MM.1S (cell line): ENCODE measurements around the gene HABP2.

Source experiments
- DNase-seq: peaks from one replicate; pipeline ENCODE4 v3.0.0-alpha.2; 2015
- H2AFZ ChIP-seq: fragments of 300-600 bp; sonication (generic); 2 replicates; pipeline ENCODE4 v1.6.0; 2016; ENCODE audit warnings: antibody characterized with exemption, low read length
- H3F3A ChIP-seq: fragments of 300-600 bp; sonication (generic); 2 replicates; pipeline ENCODE4 v1.6.1; 2016; ENCODE audit warnings: mild to moderate bottlenecking, antibody characterized with exemption, low read length, moderate library complexity, mixed read lengths; ENCODE audit not compliant: insufficient read depth
- H3K27ac ChIP-seq: fragments of 300-600 bp; sonication (generic); 2 replicates; pipeline ENCODE4 v1.5.1; 2016; ENCODE audit warnings: mild to moderate bottlenecking, low read length
- H3K27me3 ChIP-seq: fragments of 300-600 bp; sonication (generic); replicated peaks from 2 replicates; pipeline ENCODE4 v1.6.0; 2016; ENCODE audit warnings: low read length; ENCODE audit not compliant: insufficient read depth
- H3K36me3 ChIP-seq: fragments of 300-600 bp; sonication (generic); replicated peaks from 2 replicates; pipeline ENCODE4 v1.6.1; 2016; ENCODE audit warnings: mild to moderate bottlenecking, low read length, mixed read lengths; ENCODE audit not compliant: insufficient read depth
- H3K4me1 ChIP-seq: fragments of 300-600 bp; sonication (generic); 2 replicates; pipeline ENCODE4 v1.6.1; 2016; ENCODE audit warnings: low read length, mixed read lengths
- H3K4me2 ChIP-seq: fragments of 300-600 bp; sonication (generic); 2 replicates; pipeline ENCODE4 v1.6.0; 2016; ENCODE audit warnings: low read depth, low read length
- H3K4me3 ChIP-seq: fragments of 300-600 bp; sonication (generic); 2 replicates; pipeline ENCODE4 v1.5.1; 2016; ENCODE audit warnings: low read length, mixed read lengths
- H3K79me2 ChIP-seq: fragments of 300-600 bp; sonication (generic); 2 replicates; pipeline ENCODE4 v1.6.1; 2016; ENCODE audit warnings: mixed run types, low read length, mixed read lengths
- H3K9ac ChIP-seq: fragments of 300-600 bp; sonication (generic); 2 replicates; pipeline ENCODE4 v1.6.1; 2016; ENCODE audit warnings: low read length, mixed read lengths
- H3K9me2 ChIP-seq: fragments of 300-600 bp; sonication (generic); replicated peaks from 2 replicates; pipeline ENCODE4 v1.6.1; 2016; ENCODE audit warnings: mild to moderate bottlenecking, low read length, mixed read lengths; ENCODE audit not compliant: insufficient read depth
- H3K9me3 ChIP-seq: fragments of 300-600 bp; sonication (generic); replicated peaks from 2 replicates; pipeline ENCODE4 v1.6.1; 2016; ENCODE audit warnings: mild to moderate bottlenecking, low read length, mixed read lengths; ENCODE audit not compliant: insufficient read depth
- H4K20me1 ChIP-seq: fragments of 300-600 bp; sonication (generic); 2 replicates; pipeline ENCODE4 v1.6.1; 2016; ENCODE audit warnings: mild to moderate bottlenecking, low read length, moderate library complexity, mixed read lengths; ENCODE audit not compliant: insufficient read depth
- EZH2 ChIP-seq: fragments of 300-600 bp; sonication (generic); optimal IDR thresholded peaks from 2 replicates; pipeline ENCODE3; 2017; ENCODE audit warnings: low read depth, mild to moderate bottlenecking, antibody characterized with exemption, low read length, mixed read lengths
- EZH2phosphoT487 ChIP-seq: fragments of 300-600 bp; sonication (generic); IDR thresholded peaks from 2 replicates; pipeline ENCODE4 v1.6.1; 2018; ENCODE audit warnings: antibody characterized with exemption, low read length
- TF ChIP-seq, protein P1 (sequence below): fragments of 300-600 bp; sonication (generic); IDR thresholded peaks from 2 replicates; pipeline ENCODE4 v1.5.1; 2016; ENCODE audit warnings: antibody characterized with exemption, low read length, mixed read lengths

HABP2 gene

DNA sequence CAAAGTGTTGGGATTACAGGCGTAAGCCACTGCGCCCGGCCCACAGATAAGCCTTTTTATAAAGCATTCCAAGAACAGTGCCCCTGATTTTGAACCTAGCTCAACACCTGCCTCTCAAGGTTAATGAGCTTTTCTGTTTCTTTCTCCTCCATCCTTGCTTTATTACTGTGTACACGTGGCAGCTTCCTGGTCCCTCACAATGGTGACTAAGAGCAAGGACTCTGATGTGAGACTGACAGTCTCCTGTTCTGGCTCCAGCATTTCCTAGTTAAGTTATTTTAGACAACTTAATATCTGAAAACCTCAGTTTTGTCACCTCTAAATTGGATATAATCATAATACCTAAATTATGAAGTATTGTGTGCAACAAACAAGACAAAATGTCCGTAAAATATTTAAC lies 9.9 kb downstream of the HABP2 start:
- H3K27ac ChIP-seq = no peak overlapping the region
- H4K20me1 ChIP-seq = no peaks in the 10 kb centered on the region
- peak overlapping the region; percentile 56; the same call in 1 of the 2 replicates for H2AFZ ChIP-seq
- no peaks in the 10 kb centered on the region for H3K9me2 ChIP-seq
- H3K36me3 ChIP-seq = no peaks in the 10 kb centered on the region
- no peak for DNase-seq
- no peaks in the 10 kb centered on the region for H3F3A ChIP-seq
- H3K4me3 ChIP-seq = no peak overlapping the region
- H3K27me3 ChIP-seq = no peaks in the 10 kb centered on the region
- no peaks in the 10 kb centered on the region for H3K9me3 ChIP-seq
- H3K4me2 ChIP-seq = no peak overlapping the region
- H3K79me2 ChIP-seq = no peaks in the 10 kb centered on the region
- no peak for TF ChIP-seq EZH2phosphoT487
- TF ChIP-seq EZH2 = no peak
- TF ChIP-seq, protein P1, sequence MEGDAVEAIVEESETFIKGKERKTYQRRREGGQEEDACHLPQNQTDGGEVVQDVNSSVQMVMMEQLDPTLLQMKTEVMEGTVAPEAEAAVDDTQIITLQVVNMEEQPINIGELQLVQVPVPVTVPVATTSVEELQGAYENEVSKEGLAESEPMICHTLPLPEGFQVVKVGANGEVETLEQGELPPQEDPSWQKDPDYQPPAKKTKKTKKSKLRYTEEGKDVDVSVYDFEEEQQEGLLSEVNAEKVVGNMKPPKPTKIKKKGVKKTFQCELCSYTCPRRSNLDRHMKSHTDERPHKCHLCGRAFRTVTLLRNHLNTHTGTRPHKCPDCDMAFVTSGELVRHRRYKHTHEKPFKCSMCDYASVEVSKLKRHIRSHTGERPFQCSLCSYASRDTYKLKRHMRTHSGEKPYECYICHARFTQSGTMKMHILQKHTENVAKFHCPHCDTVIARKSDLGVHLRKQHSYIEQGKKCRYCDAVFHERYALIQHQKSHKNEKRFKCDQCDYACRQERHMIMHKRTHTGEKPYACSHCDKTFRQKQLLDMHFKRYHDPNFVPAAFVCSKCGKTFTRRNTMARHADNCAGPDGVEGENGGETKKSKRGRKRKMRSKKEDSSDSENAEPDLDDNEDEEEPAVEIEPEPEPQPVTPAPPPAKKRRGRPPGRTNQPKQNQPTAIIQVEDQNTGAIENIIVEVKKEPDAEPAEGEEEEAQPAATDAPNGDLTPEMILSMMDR = no peak
- H3K9ac ChIP-seq = no peak overlapping the region
- H3K4me1 ChIP-seq = no peaks in the 10 kb centered on the region

DNA sequence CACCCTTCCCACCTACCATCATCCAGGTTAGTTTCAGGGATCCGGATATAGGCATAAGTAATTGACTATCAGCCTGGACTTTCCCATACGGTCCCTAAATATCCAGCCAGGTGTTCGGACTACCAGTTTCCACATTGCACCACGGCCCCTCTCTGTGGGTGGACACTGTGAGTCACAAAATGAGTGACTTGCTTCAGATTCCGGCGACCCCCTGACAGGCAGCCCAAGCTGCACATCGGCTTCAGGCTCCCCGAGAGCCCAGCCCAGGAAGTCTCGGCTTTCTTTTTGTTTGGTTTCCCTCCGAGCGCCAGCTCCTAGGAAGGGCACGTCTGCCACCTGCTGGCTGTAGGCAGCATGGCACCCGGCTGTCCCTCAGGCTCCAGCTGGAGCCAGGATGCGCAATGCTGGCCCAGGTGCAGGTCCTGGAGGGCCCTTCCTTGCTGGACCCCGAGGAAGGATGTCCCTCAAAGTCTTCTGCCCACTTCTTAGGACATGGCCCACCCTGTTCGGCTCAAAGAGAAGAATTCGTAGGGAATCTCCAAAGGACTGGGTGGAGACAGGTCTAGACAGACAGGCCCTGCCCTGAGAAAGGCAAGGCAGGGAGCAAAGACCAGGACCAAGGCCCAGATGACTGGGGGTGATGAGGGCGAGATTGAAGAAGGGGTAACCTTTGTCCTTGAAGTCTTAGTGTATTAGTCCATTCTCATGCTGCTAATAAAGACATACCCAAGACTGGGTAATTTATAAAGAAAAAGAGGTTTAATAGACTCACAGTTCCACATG lies 10.6 kb downstream of the HABP2 start:
- no peaks in the 10 kb centered on the region for H4K20me1 ChIP-seq
- no peaks in the 10 kb centered on the region for H3K79me2 ChIP-seq
- no peaks in the 10 kb centered on the region for H3K36me3 ChIP-seq
- peak overlapping the region; percentile 56 for H2AFZ ChIP-seq
- no peak overlapping the region for H3K27ac ChIP-seq
- peak; percentile 77 for DNase-seq
- peak overlapping the region; percentile 68 for H3K4me2 ChIP-seq
- no peaks in the 10 kb centered on the region for H3F3A ChIP-seq
- no peak overlapping the region for H3K9ac ChIP-seq
- peak overlapping the region; percentile 52 for H3K4me3 ChIP-seq
- H3K27me3 ChIP-seq = no peaks in the 10 kb centered on the region
- H3K9me3 ChIP-seq = no peaks in the 10 kb centered on the region
- no peak for TF ChIP-seq EZH2phosphoT487
- TF ChIP-seq, protein P1 = peak; percentile 95
- H3K4me1 ChIP-seq = no peaks in the 10 kb centered on the region
- H3K9me2 ChIP-seq = no peaks in the 10 kb centered on the region

DNA sequence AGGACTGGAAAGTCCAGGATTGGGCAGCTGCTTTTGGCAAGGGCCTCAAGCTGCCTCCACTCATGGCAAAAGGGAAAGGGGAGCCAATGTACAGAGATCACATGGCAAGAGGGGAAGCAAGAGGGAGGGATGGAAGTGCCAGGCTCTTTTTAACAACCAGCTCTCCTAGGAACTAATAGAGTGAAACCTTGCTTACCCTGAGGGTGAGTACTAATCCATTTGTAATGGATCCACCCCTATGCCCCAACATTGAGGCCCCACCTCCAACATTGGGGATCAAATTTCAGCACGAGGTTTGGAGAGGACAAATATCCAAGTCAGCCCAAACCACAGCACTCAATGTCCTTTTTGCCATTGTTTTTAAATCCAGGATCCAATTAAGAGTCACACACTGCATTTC lies 12.5 kb downstream of the HABP2 start:
- Histone ChIP-seq H3K27ac (no peak overlapping the region), H3K27me3 (no peaks in the 10 kb centered on the region), H3K4me1 (no peaks in the 10 kb centered on the region), H2AFZ (no peak overlapping the region), H4K20me1 (no peaks in the 10 kb centered on the region), H3K9ac (no peak overlapping the region), H3K4me3 (no peak overlapping the region), H3F3A (no peaks in the 10 kb centered on the region), H3K79me2 (no peaks in the 10 kb centered on the region), H3K9me3 (no peaks in the 10 kb centered on the region), H3K4me2 (no peak overlapping the region), H3K36me3 (no peaks in the 10 kb centered on the region), H3K9me2 (no peaks in the 10 kb centered on the region)
- no peak for TF ChIP-seq EZH2
- TF ChIP-seq, protein P1 = no peak
- TF ChIP-seq EZH2phosphoT487 = no peak
- no peak for DNase-seq
